Astrocyte (in vitro differentiated cells and primary cell): ENCODE measurements around the gene PIH1D1. TPM values are rescaled to one million over a fixed set of nuclear protein-coding genes. Genes with fewer than 3 reads are reported as not detected.
A peak's percentile ranks its signal among the peaks of the same experiment; 100 is the strongest.

Source experiments
- DNase-seq: peaks from one replicate; pipeline ENCODE4 v3.0.0-alpha.2; 2010; ENCODE audit warnings: low read depth
- FAIRE-seq: peaks from 2 replicates; lab custom pipeline; 2011; peaks lifted over from hg19 to GRCh38; lab: Jason Lieb, UNC
- H2AFZ ChIP-seq: 2 replicates; pipeline ENCODE4 v1.6.0; 2012; ENCODE audit warnings: low read depth, low read length, inconsistent platforms
- H3K27ac ChIP-seq: 2 replicates; pipeline ENCODE4 v1.5.1; 2011; ENCODE audit warnings: low read depth, low read length, inconsistent platforms
- H3K27me3 ChIP-seq: 2 replicates; pipeline ENCODE4 v1.6.0; 2011; ENCODE audit warnings: low read length, inconsistent platforms; ENCODE audit not compliant: insufficient read depth
- H3K36me3 ChIP-seq: 2 replicates; pipeline ENCODE4 v1.5.1; 2011; ENCODE audit warnings: low read length, inconsistent platforms; ENCODE audit not compliant: insufficient read depth
- H3K4me1 ChIP-seq: 2 replicates; pipeline ENCODE4 v1.5.1; 2011; ENCODE audit warnings: low read length, inconsistent platforms; ENCODE audit not compliant: insufficient read depth
- H3K4me2 ChIP-seq: 2 replicates; pipeline ENCODE4 v1.6.0; 2012; ENCODE audit warnings: low read length, inconsistent platforms
- H3K4me3 ChIP-seq: 2 replicates; pipeline ENCODE4 v1.5.1; 2011; ENCODE audit warnings: low read depth, mild to moderate bottlenecking, low read length, inconsistent platforms; ENCODE audit not compliant: insufficient read depth
- H3K79me2 ChIP-seq: 2 replicates; pipeline ENCODE4 v1.6.0; 2012; ENCODE audit warnings: mild to moderate bottlenecking, low read length, inconsistent platforms; ENCODE audit not compliant: insufficient read depth
- H3K9ac ChIP-seq: 2 replicates; pipeline ENCODE4 v1.6.0; 2012; ENCODE audit warnings: mild to moderate bottlenecking, low read length, inconsistent platforms
- H3K9me3 ChIP-seq: 2 replicates; pipeline ENCODE4 v1.5.1; 2012; ENCODE audit warnings: low read depth, mild to moderate bottlenecking, low read length, inconsistent platforms; ENCODE audit not compliant: insufficient read depth
- H4K20me1 ChIP-seq: 2 replicates; pipeline ENCODE4 v1.6.0; 2012; ENCODE audit warnings: low read length, inconsistent platforms; ENCODE audit not compliant: insufficient read depth
- H3K27ac Mint-ChIP-seq: one replicate; pipeline ENCODE4 v1.8.0; 2021; ENCODE audit warnings: mild to moderate bottlenecking, mixed read lengths; ENCODE audit not compliant: unreplicated experiment
- H3K27me3 Mint-ChIP-seq: one replicate; pipeline ENCODE4 v1.8.0; 2021; ENCODE audit warnings: low read depth, mixed read lengths; ENCODE audit not compliant: unreplicated experiment
- H3K36me3 Mint-ChIP-seq: one replicate; pipeline ENCODE4 v1.8.0; 2021; ENCODE audit warnings: low read depth, mixed read lengths; ENCODE audit not compliant: unreplicated experiment
- H3K4me1 Mint-ChIP-seq: one replicate; pipeline ENCODE4 v1.8.0; 2021; ENCODE audit warnings: low read depth, mixed read lengths; ENCODE audit not compliant: unreplicated experiment
- H3K4me3 Mint-ChIP-seq: one replicate; pipeline ENCODE4 v1.8.0; 2021; ENCODE audit warnings: mild to moderate bottlenecking, moderate library complexity, mixed read lengths; ENCODE audit not compliant: unreplicated experiment
- H3K9me3 Mint-ChIP-seq: one replicate; pipeline ENCODE4 v1.8.0; 2021; ENCODE audit warnings: mild to moderate bottlenecking, mixed read lengths; ENCODE audit not compliant: unreplicated experiment
- CTCF ChIP-seq: IDR thresholded peaks from 2 replicates; pipeline ENCODE4 v1.5.1; 2011; ENCODE audit warnings: low read depth, mild to moderate bottlenecking, inconsistent platforms, low read length, moderate library complexity; ENCODE audit not compliant: insufficient read depth
- EZH2 ChIP-seq: IDR thresholded peaks from 2 replicates; pipeline ENCODE4 v1.6.1; 2012; ENCODE audit warnings: mild to moderate bottlenecking, low read length, inconsistent platforms; ENCODE audit not compliant: insufficient read depth
- total RNA-seq: library from RNA; stranded (reverse); gene quantifications from 2 replicates; pipeline ENCODE4 v1.2.1, GENCODE V29; 2021

Gene PIH1D1
- total RNA-seq, 1 donor from 2014 or later = 61.3 TPM

- no peaks in the 10 kb centered on the region for H3K36me3 ChIP-seq
- TF ChIP-seq CTCF (peak; percentile 48), EZH2 (no peak)
- no peak overlapping the region for H3K27ac Mint-ChIP-seq
Measured at GRCh38 chr19:49475995-49476880, 24.6 kb upstream of the PIH1D1 start.

GRCh38 chr19:49475191-49475917 is 23.7 kb upstream of the PIH1D1 start:
- no peak overlapping the region for H3K4me3 ChIP-seq
- no peaks in the 10 kb centered on the region for H3K36me3 Mint-ChIP-seq
- no peaks in the 10 kb centered on the region for H4K20me1 ChIP-seq
- peaks cover 4% of the 10 kb centered on the region for H3K4me1 ChIP-seq
- no peak for DNase-seq
- no peaks in the 10 kb centered on the region for H3K27me3 ChIP-seq
- no peaks in the 10 kb centered on the region for H3K9me3 Mint-ChIP-seq
- peak overlapping the region; percentile 81 for H3K9ac ChIP-seq
- H3K36me3 ChIP-seq = no peaks in the 10 kb centered on the region
- peaks cover 28% of the 10 kb centered on the region for H3K27me3 Mint-ChIP-seq
- H3K27ac Mint-ChIP-seq = no peak overlapping the region
- no peaks in the 10 kb centered on the region for H3K4me1 Mint-ChIP-seq
- H3K4me2 ChIP-seq = peak overlapping the region; percentile 90
- no peak overlapping the region for H3K4me3 Mint-ChIP-seq
- H3K27ac ChIP-seq = no peak overlapping the region
- H3K9me3 ChIP-seq = no peaks in the 10 kb centered on the region
- no peaks in the 10 kb centered on the region for H3K79me2 ChIP-seq
- no peak overlapping the region for H2AFZ ChIP-seq
- no peak for FAIRE-seq
- TF ChIP-seq CTCF = no peak
- TF ChIP-seq EZH2 = no peak

More at GRCh38 chr19:49475995-49476880, 24.6 kb upstream of the PIH1D1 start:
- FAIRE-seq (no peak), DNase-seq (no peak)
- Histone ChIP-seq H3K27ac (no peak overlapping the region), H3K79me2 (no peaks in the 10 kb centered on the region), H3K9me3 (no peaks in the 10 kb centered on the region), H3K4me1 (peaks cover 4% of the 10 kb centered on the region), H2AFZ (peak overlapping the region; percentile 69), H3K4me2 (peak overlapping the region; percentile 19), H3K9ac (no peak overlapping the region), H4K20me1 (no peaks in the 10 kb centered on the region), H3K4me3 (no peak overlapping the region), H3K27me3 (no peaks in the 10 kb centered on the region)
- Mint-ChIP-seq H3K9me3 (no peaks in the 10 kb centered on the region), H3K4me3 (peak overlapping the region; percentile 57), H3K36me3 (no peaks in the 10 kb centered on the region), H3K4me1 (no peaks in the 10 kb centered on the region), H3K27me3 (peaks cover 28% of the 10 kb centered on the region)
